HEK293 (cell line): ENCODE measurements around the gene AFF3.

Source experiments
- EGR2 ChIP-seq: fragments of 450-650 bp; formaldehyde crosslinking; IDR thresholded peaks from 2 replicates; pipeline ENCODE4 v1.5.1; 2016; ENCODE audit warnings: low read depth, missing biosample characterization, missing genetic modification characterization
- GFI1B ChIP-seq: fragments of 450-650 bp; formaldehyde crosslinking; IDR thresholded peaks from 2 replicates; pipeline ENCODE4 v1.5.1; 2016; ENCODE audit warnings: missing biosample characterization, missing genetic modification characterization
- IKZF3 ChIP-seq: fragments of 450-650 bp; IDR thresholded peaks from 2 replicates; pipeline ENCODE4 v1.5.0; 2018; ENCODE audit warnings: missing biosample characterization, mild to moderate bottlenecking, missing genetic modification characterization, moderate library complexity
- KLF8 ChIP-seq: fragments of 450-650 bp; formaldehyde crosslinking; IDR thresholded peaks from 2 replicates; pipeline ENCODE4 v1.5.1; 2016; ENCODE audit warnings: missing biosample characterization, missing genetic modification characterization
- OSR2 ChIP-seq: fragments of 450-650 bp; formaldehyde crosslinking; IDR thresholded peaks from 2 replicates; pipeline ENCODE4 v1.5.1; 2016; ENCODE audit warnings: missing biosample characterization, missing genetic modification characterization
- PRDM2 ChIP-seq: fragments of 450-650 bp; formaldehyde crosslinking; IDR thresholded peaks from 2 replicates; pipeline ENCODE4 v1.5.1; 2016; ENCODE audit warnings: missing biosample characterization, missing genetic modification characterization, borderline replicate concordance
- PRDM6 ChIP-seq: fragments of 450-650 bp; formaldehyde crosslinking; IDR thresholded peaks from 2 replicates; pipeline ENCODE4 v1.5.1; 2017; ENCODE audit warnings: missing biosample characterization, missing genetic modification characterization
- WT1 ChIP-seq: fragments of 450-650 bp; formaldehyde crosslinking; IDR thresholded peaks from 2 replicates; pipeline ENCODE4 v1.5.1; 2016; ENCODE audit warnings: missing biosample characterization, missing genetic modification characterization
- ZBTB11 ChIP-seq: fragments of 450-650 bp; formaldehyde crosslinking; conservative IDR thresholded peaks from 2 replicates; pipeline ENCODE4 v1.5.1; 2016; ENCODE audit warnings: low read depth, missing biosample characterization, missing genetic modification characterization
- ZBTB44 ChIP-seq: fragments of 450-650 bp; IDR thresholded peaks from 2 replicates; pipeline ENCODE4 v1.5.1; 2018; ENCODE audit warnings: missing biosample characterization, mild to moderate bottlenecking, missing genetic modification characterization
- ZBTB8A ChIP-seq: fragments of 450-650 bp; formaldehyde crosslinking; IDR thresholded peaks from 2 replicates; pipeline ENCODE4 v1.5.1; 2016; ENCODE audit warnings: missing biosample characterization, missing genetic modification characterization
- ZEB2 ChIP-seq: fragments of 450-650 bp; formaldehyde crosslinking; IDR thresholded peaks from 2 replicates; pipeline ENCODE4 v1.5.1; 2016; ENCODE audit warnings: missing biosample characterization, missing genetic modification characterization
- ZFHX2 ChIP-seq: fragments of 450-650 bp; formaldehyde crosslinking; conservative IDR thresholded peaks from 2 replicates; pipeline ENCODE4 v1.5.1; 2016; ENCODE audit warnings: missing biosample characterization, missing genetic modification characterization
- ZNF324 ChIP-seq: fragments of 450-650 bp; formaldehyde crosslinking; IDR thresholded peaks from 2 replicates; pipeline ENCODE4 v1.5.1; 2016; ENCODE audit warnings: missing biosample characterization, missing genetic modification characterization
- ZNF341 ChIP-seq: fragments of 450-650 bp; formaldehyde crosslinking; IDR thresholded peaks from 2 replicates; pipeline ENCODE4; 2016; ENCODE audit warnings: low read depth, missing biosample characterization, missing genetic modification characterization
- ZNF398 ChIP-seq: fragments of 450-650 bp; formaldehyde crosslinking; IDR thresholded peaks from 2 replicates; pipeline ENCODE4 v1.5.1; 2017; ENCODE audit warnings: missing biosample characterization, missing genetic modification characterization
- ZNF423 ChIP-seq: fragments of 450-650 bp; formaldehyde crosslinking; IDR thresholded peaks from 2 replicates; pipeline ENCODE4 v1.5.1; 2016; ENCODE audit warnings: missing biosample characterization, missing genetic modification characterization
- ZNF561 ChIP-seq: fragments of 450-650 bp; IDR thresholded peaks from 2 replicates; pipeline ENCODE4 v1.5.1; 2018; ENCODE audit warnings: missing biosample characterization, missing genetic modification characterization, borderline replicate concordance
- ZNF626 ChIP-seq: fragments of 450-650 bp; sonication (Bioruptor Pico); formaldehyde crosslinking; IDR thresholded peaks from 2 replicates; pipeline ENCODE4 v1.5.1; 2018; ENCODE audit warnings: missing biosample characterization, missing genetic modification characterization, inconsistent platforms
- ZNF843 ChIP-seq: fragments of 450-650 bp; formaldehyde crosslinking; IDR thresholded peaks from 2 replicates; pipeline ENCODE4 v1.5.1; 2016; ENCODE audit warnings: missing biosample characterization, missing genetic modification characterization
- TF ChIP-seq, protein P1 (sequence below): fragments of 450-650 bp; formaldehyde crosslinking; IDR thresholded peaks from 2 replicates; pipeline ENCODE4 v1.5.1; 2017; ENCODE audit warnings: missing biosample characterization, missing genetic modification characterization

Gene AFF3

GRCh38 chr2:99881901-99882591 lies 260.3 kb downstream of the AFF3 start (continued):
- TF ChIP-seq PRDM2: no peak
- TF ChIP-seq ZEB2 (tag by site-specific recombination): peak; percentile 68
- TF ChIP-seq ZNF843: peak; percentile 62; the same call in 1 of the 2 replicates
- TF ChIP-seq ZBTB44 (tag by site-specific recombination): 0 out of 2 replicates have a peak, but pooled peaks have one; percentile 16
- TF ChIP-seq, protein P1, sequence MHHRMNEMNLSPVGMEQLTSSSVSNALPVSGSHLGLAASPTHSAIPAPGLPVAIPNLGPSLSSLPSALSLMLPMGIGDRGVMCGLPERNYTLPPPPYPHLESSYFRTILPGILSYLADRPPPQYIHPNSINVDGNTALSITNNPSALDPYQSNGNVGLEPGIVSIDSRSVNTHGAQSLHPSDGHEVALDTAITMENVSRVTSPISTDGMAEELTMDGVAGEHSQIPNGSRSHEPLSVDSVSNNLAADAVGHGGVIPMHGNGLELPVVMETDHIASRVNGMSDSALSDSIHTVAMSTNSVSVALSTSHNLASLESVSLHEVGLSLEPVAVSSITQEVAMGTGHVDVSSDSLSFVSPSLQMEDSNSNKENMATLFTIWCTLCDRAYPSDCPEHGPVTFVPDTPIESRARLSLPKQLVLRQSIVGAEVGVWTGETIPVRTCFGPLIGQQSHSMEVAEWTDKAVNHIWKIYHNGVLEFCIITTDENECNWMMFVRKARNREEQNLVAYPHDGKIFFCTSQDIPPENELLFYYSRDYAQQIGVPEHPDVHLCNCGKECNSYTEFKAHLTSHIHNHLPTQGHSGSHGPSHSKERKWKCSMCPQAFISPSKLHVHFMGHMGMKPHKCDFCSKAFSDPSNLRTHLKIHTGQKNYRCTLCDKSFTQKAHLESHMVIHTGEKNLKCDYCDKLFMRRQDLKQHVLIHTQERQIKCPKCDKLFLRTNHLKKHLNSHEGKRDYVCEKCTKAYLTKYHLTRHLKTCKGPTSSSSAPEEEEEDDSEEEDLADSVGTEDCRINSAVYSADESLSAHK (tag by site-specific recombination): peak; percentile 87
- TF ChIP-seq ZNF341 (tag by site-specific recombination): peak; percentile 93
- TF ChIP-seq IKZF3 (tag by site-specific recombination): 0 out of 2 replicates have a peak, but pooled peaks have one; percentile 11
- TF ChIP-seq ZNF626: no peak
- peak; percentile 68; the same call in 1 of the 2 replicates for TF ChIP-seq PRDM6 (tag by site-specific recombination)
- 0 out of 2 replicates have a peak, but pooled peaks have one; percentile 70 for TF ChIP-seq ZNF561 (tag by site-specific recombination)
- TF ChIP-seq ZNF423 (tag by site-specific recombination): peak; percentile 85
- TF ChIP-seq ZNF324: peak; percentile 75; the same call in 1 of the 2 replicates
- no peak for TF ChIP-seq ZBTB11
- TF ChIP-seq WT1 (tag by site-specific recombination): peak; percentile 62; the same call in 1 of the 2 replicates
- TF ChIP-seq EGR2 (tag by site-specific recombination): peak; percentile 66
- peak; percentile 68; the same call in 1 of the 2 replicates for TF ChIP-seq KLF8
- 0 out of 2 replicates have a peak, but pooled peaks have one; percentile 42 for TF ChIP-seq ZBTB8A
- TF ChIP-seq OSR2: 0 out of 2 replicates have a peak, but pooled peaks have one; percentile 10
- TF ChIP-seq ZNF398 (tag by site-specific recombination): peak; percentile 82
- TF ChIP-seq ZFHX2 (tag by site-specific recombination): peak; percentile 49; the same call in 1 of the 2 replicates
- TF ChIP-seq GFI1B (tag by site-specific recombination): 0 out of 2 replicates have a peak, but pooled peaks have one; percentile 24
